NCI-H1105 treated with DMSO at 0.1 percent for 48 hours (cell line): ENCODE measurements around the gene RIMKLA.
A peak's percentile ranks its signal among the peaks of the same experiment; 100 is the strongest.

Experiments
- DNase-seq: peaks from one replicate; lab custom pipeline; 2025; lab: John Stamatoyannopoulos, UW

RIMKLA gene

DNA sequence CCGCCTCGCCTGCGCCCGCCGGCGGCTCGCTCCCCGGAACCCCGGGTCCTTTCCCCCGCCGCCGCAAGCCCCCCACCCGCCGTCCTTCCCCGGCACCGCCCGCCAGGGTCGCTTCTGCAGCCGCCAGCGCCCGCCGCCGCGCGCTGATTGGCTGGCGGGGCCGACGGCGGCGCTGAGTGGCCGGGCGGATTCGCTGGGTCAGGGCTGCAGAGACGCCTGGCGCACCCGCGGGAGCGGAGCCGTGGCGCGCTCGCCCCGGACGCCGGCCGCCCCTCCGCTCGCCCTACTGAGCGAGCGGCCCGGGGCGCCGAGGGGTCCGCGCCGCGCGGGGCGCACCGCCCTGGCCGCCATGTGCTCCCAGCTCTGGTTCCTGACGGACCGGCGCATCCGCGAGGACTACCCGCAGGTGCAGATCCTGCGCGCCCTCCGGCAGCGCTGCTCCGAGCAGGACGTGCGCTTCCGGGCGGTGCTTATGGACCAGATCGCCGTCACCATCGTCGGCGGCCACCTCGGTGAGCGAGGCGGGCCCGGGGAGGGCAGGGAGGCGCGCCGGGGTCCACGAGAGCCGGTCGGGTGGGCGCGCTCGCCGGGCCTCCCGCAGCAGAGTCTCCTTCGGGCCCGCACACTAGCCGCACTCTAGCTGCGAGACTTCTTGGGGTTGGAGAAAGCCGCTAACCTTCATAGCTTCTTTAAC, at the start of gene RIMKLA:
Gene RIMKLA (plus strand): TSS at position 207 of the 694 bp plus-strand sequence. CDS start 143 bp downstream, at position 350.
- peak; percentile 85 for DNase-seq

GRCh38 chr1:42332877-42333276, 47.7 kb upstream of the RIMKLA start:
- no peak for DNase-seq

DNA sequence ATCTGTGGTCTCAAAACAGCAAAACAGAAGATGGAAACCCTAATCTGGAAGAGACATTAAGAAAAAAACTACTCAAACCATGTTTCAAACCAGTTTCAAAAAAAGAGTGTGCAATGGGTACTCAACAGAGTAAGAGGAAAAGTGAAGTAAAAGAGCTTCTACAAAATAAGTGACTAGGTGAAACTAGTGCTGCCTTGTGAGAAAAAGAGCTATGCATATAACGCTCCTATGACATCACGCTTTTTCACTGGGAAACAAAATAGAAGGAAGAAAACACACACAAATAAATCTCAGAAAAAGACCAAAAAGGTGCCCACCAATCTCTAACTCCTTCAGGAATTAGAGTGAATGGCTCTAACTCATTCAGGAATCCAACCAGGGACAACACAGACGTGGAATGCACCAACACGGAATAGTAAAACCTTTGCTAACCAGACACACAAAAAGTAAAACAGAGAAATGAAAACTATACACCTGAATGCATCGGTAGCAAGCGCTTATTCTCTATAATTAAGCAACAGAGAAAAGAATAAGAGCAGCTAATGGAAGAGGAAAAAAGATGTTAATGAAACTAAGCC, 46.8 kb upstream of the RIMKLA start:
- no peak for DNase-seq

GRCh38 chr1:42334240-42335049, 46.1 kb upstream of the RIMKLA start:
- DNase-seq: peak; percentile 43

- DNase-seq: peak; percentile 91
These were observed 45.4 kb upstream of the RIMKLA start, which contains the start of gene FOXJ3 for GRCh38 chr1:42335050-42335808. Gene FOXJ3, minus strand, starts transcription at chr1:42335235. Its CDS starts 24,142 bp downstream, at chr1:42311093.

DNA sequence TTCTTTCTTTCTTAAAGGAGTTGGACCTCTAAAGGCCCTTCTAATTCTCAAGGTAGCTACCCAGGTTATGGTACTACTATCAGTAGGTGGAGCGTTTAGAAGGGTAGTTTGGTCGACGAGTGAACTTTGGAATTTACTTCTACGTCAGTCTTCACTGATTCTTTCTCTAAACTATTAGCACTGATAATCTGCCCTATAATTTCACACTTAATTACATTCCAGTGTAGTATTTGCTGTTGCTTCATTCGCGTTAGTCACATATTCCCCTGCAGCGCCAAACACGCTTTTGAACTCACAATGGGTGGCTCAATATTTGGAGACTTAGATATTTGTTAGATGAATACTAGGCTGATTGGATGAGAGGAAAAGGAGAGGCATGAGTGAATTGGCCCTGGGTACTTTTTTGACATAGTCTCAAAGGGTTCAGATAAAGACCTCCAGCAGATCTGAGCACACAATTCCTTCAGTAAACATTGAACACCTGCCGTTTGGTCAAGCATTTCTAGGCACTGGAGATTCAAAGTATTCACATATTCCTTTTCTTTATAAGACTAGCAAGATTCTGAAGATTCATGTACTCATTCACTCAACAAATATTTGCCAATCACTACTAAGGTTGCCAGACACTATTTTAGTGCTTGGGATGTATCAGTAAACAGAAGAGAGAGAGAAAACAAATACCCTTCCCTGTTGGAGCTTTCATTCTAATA, 44.6 kb upstream of the RIMKLA start:
- DNase-seq: peak; percentile 74

- DNase-seq: no peak
These were observed 43.6 kb upstream of the RIMKLA start for GRCh38 chr1:42336978-42337377.

GRCh38 chr1:42340093-42340492, 40.5 kb upstream of the RIMKLA start:
- DNase-seq: peak; percentile 100

DNA sequence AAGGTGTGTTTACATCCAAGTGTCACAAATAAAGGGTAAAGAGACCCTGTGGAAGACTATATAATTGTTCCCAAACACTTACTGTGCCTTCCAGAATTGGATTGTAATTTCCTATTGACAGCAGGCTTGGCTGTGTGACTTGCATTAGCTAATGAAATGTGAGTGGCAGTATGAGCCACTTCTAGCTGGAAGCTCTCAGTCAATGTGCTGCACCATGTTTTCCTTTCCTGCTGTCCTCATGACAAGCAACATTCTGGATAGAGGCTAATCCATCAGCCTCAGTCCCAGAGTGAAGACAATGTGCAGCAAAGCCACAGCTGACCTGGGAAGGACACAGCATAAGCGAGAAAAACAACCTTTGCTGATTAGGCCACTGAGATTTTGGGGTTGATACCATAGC, 39.7 kb upstream of the RIMKLA start:
- peak; percentile 91 for DNase-seq

DNA sequence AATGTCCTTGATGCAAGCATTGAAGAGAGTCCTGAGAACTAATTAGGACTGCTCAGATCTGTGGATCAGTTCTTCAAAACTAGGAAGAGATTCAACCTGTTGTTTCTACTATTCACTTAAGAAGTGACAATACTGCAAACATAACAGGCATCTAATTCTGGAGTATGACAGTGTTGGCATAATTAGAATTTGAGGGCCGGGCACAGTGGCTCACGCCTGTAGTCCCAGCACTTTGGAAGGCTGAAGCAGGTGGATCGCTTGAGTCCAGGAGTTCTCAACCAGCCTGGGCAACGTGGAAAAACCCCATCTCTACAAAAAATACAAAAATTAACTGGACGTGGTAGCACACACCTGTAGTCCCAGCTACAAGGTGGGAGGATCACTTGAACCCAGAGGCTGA, 37.5 kb upstream of the RIMKLA start:
- no peak for DNase-seq

DNA sequence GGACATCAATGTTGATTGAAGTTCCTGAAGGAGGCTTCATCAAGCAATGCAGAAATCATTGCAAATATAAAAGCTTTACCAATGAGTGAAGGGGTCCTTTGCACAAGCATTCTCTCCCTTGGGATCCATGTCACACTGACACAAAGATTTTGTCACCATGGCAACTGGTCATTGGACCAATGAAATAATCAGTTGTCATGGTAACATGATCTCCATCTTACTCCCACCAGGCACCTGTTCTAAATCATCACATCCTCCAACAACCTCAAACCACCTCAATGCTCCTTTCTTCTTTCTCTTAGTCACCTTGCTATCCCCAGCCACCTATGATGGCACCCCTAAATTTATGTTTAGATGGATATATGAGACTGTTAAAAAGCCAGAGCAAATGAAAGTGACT, 32.1 kb upstream of the RIMKLA start:
- DNase-seq: peak; percentile 45

DNA sequence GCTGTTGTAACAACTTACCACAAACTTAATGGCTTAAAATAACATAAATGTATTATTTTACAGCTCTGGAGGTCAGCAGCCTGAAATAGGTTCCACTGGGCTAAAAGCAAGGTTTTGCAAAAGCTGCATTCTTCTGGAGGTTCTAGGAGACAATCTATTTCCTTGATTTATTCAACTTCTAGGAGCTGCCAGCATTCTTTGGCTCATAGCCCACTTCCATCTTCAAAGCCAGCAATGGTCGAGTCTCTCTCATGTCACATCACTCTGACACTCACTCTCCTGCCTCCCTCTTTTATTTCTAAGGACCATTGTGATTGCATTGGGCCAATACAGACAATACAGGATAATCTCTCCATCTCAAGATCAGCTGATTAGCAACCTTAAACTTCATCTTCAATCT, 30.5 kb upstream of the RIMKLA start:
- DNase-seq: no peak

GRCh38 chr1:42358791-42359190, 21.8 kb upstream of the RIMKLA start:
- no peak for DNase-seq

DNA sequence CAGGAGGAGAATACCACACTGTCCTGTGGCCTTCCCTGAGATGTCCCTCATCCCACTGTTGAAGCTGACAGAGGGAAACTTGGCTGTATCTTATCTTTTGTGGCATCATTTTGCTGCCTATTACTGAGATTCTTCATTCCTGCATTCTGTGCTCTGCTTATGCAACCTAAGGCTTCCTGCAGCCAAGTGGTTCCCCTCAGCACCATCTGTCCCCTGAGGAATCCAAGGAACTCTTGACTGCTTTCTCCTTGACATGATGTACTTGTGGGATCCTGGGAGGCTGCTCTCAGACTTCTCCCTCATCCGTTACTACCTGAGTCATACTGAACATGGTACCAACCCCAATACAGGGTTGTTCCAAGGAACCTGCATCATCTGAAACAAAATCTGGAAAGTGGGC, 21.1 kb upstream of the RIMKLA start:
- DNase-seq: no peak

- no peak for DNase-seq
These were observed 16.5 kb upstream of the RIMKLA start for GRCh38 chr1:42364089-42364488.

DNA sequence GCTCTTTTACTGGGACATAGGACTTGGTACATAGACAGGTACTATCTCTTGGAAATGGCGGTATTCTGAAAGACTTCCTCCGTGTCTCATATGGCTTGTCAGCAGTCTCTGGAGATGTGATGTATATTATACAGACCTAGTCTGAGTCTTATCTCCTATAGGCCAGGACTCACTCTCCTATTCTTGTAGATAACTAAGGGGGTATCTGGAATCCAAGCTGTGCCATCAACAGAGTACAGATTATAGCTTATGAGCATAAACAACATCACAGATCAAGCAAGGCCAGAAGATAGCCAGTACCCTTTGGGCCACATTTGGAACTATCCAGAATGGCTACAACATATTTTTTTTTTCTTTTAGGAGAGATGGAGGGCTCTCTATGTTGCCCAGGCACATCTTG, 16.1 kb upstream of the RIMKLA start:
- DNase-seq: no peak

DNA sequence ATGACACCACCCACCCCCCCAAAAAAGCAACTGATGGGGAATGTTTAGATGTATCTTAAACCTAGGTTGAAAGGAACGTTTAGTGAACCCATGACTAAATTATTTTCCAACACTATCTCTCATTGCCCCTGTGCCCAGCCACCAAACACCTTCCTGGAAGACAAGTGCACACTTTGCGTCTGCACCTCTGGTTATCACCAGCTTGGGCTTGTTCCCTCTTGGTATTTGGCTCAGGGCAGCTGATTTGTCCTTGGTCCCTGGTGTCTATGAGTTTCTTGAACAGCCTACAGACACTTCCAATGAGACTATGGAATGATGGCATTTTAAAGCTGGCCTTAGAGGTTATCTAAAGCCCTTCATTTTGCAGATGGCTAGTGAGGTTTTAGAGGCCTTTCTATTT, 15.5 kb upstream of the RIMKLA start:
- no peak for DNase-seq

- DNase-seq: no peak
These were observed 12.3 kb upstream of the RIMKLA start for GRCh38 chr1:42368096-42368795.

- DNase-seq: no peak
These were observed 11.1 kb upstream of the RIMKLA start for GRCh38 chr1:42369471-42369870.

DNA sequence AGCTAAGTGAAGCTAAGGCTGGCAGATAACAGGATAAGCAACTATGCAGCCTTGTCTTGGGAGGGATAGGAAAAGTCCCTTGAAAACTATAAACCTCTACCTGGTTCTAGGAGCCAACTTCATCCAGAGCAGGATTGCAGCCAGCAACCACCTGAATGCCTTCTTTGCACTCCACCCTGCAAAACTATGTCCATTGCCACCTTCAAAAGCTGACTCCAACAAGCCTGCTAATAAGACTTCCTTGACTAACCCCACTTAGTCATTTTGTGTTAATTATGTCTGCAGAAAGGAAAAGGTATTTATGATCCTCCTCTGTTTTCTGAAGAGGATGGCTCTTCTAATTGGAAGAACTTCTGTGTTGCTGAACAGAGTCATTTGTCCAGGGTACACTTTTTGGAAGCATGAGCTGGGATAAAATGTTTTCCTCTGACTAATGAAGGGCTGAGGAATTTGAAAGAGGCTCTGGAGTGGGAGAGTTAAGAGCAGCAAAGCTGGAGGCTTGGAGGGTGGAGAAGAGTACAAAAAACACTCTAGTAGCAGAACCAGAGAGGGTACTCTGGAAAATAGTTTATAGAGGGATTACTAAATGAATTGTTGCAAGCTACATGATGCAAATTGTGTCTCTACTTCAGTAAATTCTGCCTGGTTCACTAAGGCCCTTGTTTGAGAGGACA, 9.6 kb upstream of the RIMKLA start:
- DNase-seq: no peak
